Left ventricle myocardium superior (tissue), 1 donor: Measurements from ENCODE around the gene ZFAND2B. TPM values are rescaled to one million over a fixed set of nuclear protein-coding genes. Genes with fewer than 3 reads are reported as not detected.
A peak's percentile ranks its signal among the peaks of the same experiment; 100 is the strongest.

Experiments
- ATAC-seq: fragments of 200-7000 bp; cut with Tn5 transposase; one replicate; pipeline ENCODE4 v1.9.1; 2020; ENCODE audit warnings: mild to moderate bottlenecking, moderate library complexity
- DNase-seq: peaks from one replicate; pipeline ENCODE4 v3.0.0-alpha.2; 2020
- intact Hi-C: fragments of 100-400 bp; cut with micrococcal nuclease; formaldehyde crosslinking; loops from one replicate; pipeline ENCODE4 v1.11.0; 2022
- long read RNA-seq: library from polyadenylated mRNA; unstranded; transcript quantifications from one replicate; pipeline ENCODE4 v2.0.0, GENCODE V29; 2021
- total RNA-seq: library from RNA; stranded (reverse); fragmentation: NEBNext Ultra II Directional; extraction: Animal tissue kit (Norgen Biotek cat#: 25700); gene quantifications from one replicate; pipeline ENCODE4 v1.2.1, GENCODE V29; 2021
- donor health status: DM: no; HTN: yes; CAD: no; lungs with severe emphysema.

ZFAND2B gene
- 20.3 TPM for total RNA-seq
- long read RNA-seq, transcript ZFAND2B-212 (10 exons, 1,199 nt) = major isoform, 15 of 42 reads
- long read RNA-seq, transcript ZFAND2B-201 (9 exons, 1,314 nt) = minor isoform, 14 of 42 reads
- long read RNA-seq, partial matches to known transcripts = 5 of 42 reads
- long read RNA-seq, other reads (novel, unspliced or antisense) = 6 of 42 reads

- DNase-seq = peak; percentile 98
- ATAC-seq = peak; percentile 97
- intact Hi-C loops = no loop called here
Observed at GRCh38 chr2:219206328-219207133, at the start of gene ZFAND2B. TSS of gene ZFAND2B (plus strand) at chr2:219206782. CDS start at chr2:219206988, 206 bp downstream.

- ATAC-seq (no peak), DNase-seq (no peak)
- intact Hi-C loops = no loop called here
Observed at GRCh38 chr2:219157396-219157795, 49.2 kb upstream of the ZFAND2B start.

- intact Hi-C loops = no loop called here
- ATAC-seq = no peak
- no peak for DNase-seq
Observed at GRCh38 chr2:219158025-219158424, 48.6 kb upstream of the ZFAND2B start.

- intact Hi-C loops = no loop called here
Observed at GRCh38 chr2:219158586-219158985, 48.0 kb upstream of the ZFAND2B start.

GRCh38 chr2:219159771-219160185, 46.8 kb upstream of the ZFAND2B start:
- ATAC-seq = no peak
- intact Hi-C loops = loop anchor here (5.0 kb wide), 1 partner anchor 138 kb away; no protein-coding TSS in a partner anchor
- DNase-seq = no peak

More at GRCh38 chr2:219158586-219158985, 48.0 kb upstream of the ZFAND2B start:
- ATAC-seq (no peak), DNase-seq (no peak)

- DNase-seq = peak; percentile 99
- peak; percentile 98 for ATAC-seq
- intact Hi-C loops = loop anchor here (5.0 kb wide), 1 partner anchor 137 kb away; no protein-coding TSS in a partner anchor
Observed at GRCh38 chr2:219160186-219161017, 46.2 kb upstream of the ZFAND2B start, which contains the start of gene NHEJ1. TSS of gene NHEJ1 (minus strand) at chr2:219160815. CDS start at chr2:219158362, 2,453 bp downstream.

- DNase-seq = no peak
- intact Hi-C loops = loop anchor here (5.0 kb wide), 1 partner anchor 136 kb away; no protein-coding TSS in a partner anchor
- no peak for ATAC-seq
Observed at GRCh38 chr2:219161097-219161496, 45.5 kb upstream of the ZFAND2B start.

GRCh38 chr2:219163156-219163555, 43.4 kb upstream of the ZFAND2B start:
- ATAC-seq (no peak), DNase-seq (no peak)
- intact Hi-C loops = loop anchor here (5.0 kb wide), 1 partner anchor 134 kb away; no protein-coding TSS in a partner anchor

GRCh38 chr2:219165058-219165911, 41.3 kb upstream of the ZFAND2B start:
- ATAC-seq (no peak), DNase-seq (no peak)
- intact Hi-C loops = no loop called here

GRCh38 chr2:219167997-219168396, 38.6 kb upstream of the ZFAND2B start:
- DNase-seq = no peak
- no peak for ATAC-seq
- intact Hi-C loops = no loop called here

GRCh38 chr2:219168526-219168925, 38.1 kb upstream of the ZFAND2B start:
- DNase-seq (no peak), ATAC-seq (peak; percentile 12)
- intact Hi-C loops = no loop called here

- ATAC-seq (no peak), DNase-seq (no peak)
- intact Hi-C loops = no loop called here
Observed at GRCh38 chr2:219168932-219169331, 37.6 kb upstream of the ZFAND2B start.

- intact Hi-C loops = no loop called here
- DNase-seq = no peak
- ATAC-seq = no peak
Observed at GRCh38 chr2:219169930-219170654, 36.5 kb upstream of the ZFAND2B start, which contains the start of gene SLC23A3. TSS of gene SLC23A3 (minus strand) at chr2:219170029. CDS start at chr2:219169984, 45 bp downstream.

- ATAC-seq (peak; percentile 66), DNase-seq (peak; percentile 54)
- intact Hi-C loops = no loop called here
Observed at GRCh38 chr2:219171231-219171651, 35.3 kb upstream of the ZFAND2B start.

GRCh38 chr2:219172231-219173154, 34.1 kb upstream of the ZFAND2B start:
- ATAC-seq = no peak
- intact Hi-C loops = no loop called here
- DNase-seq = no peak

GRCh38 chr2:219173176-219173575, 33.4 kb upstream of the ZFAND2B start:
- ATAC-seq (no peak), DNase-seq (no peak)
- intact Hi-C loops = no loop called here

- intact Hi-C loops = no loop called here
- no peak for DNase-seq
- no peak for ATAC-seq
Observed at GRCh38 chr2:219174146-219174545, 32.4 kb upstream of the ZFAND2B start.
